Body of pancreas (tissue), 4 donors: ENCODE results near the gene DYRK3. TPM values are rescaled to one million over a fixed set of nuclear protein-coding genes. Genes with fewer than 3 reads are reported as not detected.

Source experiments
- ATAC-seq: fragments of 150-250 bp; one replicate; pipeline ENCODE4 v1.9.1; 2016
- DNase-seq, 4 donors: peaks; one replicate each; pipeline ENCODE4 v3.0.0-alpha.2; 2019
- H3K27ac ChIP-seq, 4 donors: fragments of 200-600 bp; sonication (generic); 1 replicate in 3 of 4; 2 replicates in 1 of 4; pipeline versions ENCODE4 v1.5.1 to v1.6.1; 2016 to 2019; ENCODE audit warnings: mild to moderate bottlenecking in 1 of 4, mixed read lengths in 1 of 4, moderate library complexity in 1 of 4
- H3K27me3 ChIP-seq, 2 donors: fragments of 200-600 bp; sonication (generic); one replicate each; pipeline ENCODE4 v1.6.0; 2016; ENCODE audit warnings: mild to moderate bottlenecking in 1 of 2
- H3K36me3 ChIP-seq, 2 donors: fragments of 200-600 bp; sonication (generic); replicated peaks in 1 of 2; 2 replicates each; pipeline ENCODE4 v1.5.1; 2016; ENCODE audit warnings: low read depth in 2 of 2; ENCODE audit not compliant: insufficient read depth in 1 of 2
- H3K4me1 ChIP-seq: fragments of 200-600 bp; sonication (generic); one replicate; pipeline ENCODE4 v1.6.0; 2016
- H3K4me3 ChIP-seq, 2 donors: fragments of 200-600 bp; sonication (generic); 1 replicate in 1 of 2; 2 replicates in 1 of 2; pipeline ENCODE4 v1.5.1; 2016 to 2019
- H3K9me3 ChIP-seq, 3 donors: fragments of 200-600 bp; sonication (generic); 1 replicate in 2 of 3; 2 replicates in 1 of 3; pipeline ENCODE4 v1.5.1; 2016
- CTCF ChIP-seq, 7 experiments: fragments of 450-650 bp in 4 of 7; fragments of 200-600 bp in 3 of 7; sonication (generic) in 3 of 7; IDR thresholded peaks; one replicate each; pipeline ENCODE4 v1.5.1; 2016 to 2019; ENCODE audit warnings: antibody characterized with exemption in 7 of 7
- POLR2A ChIP-seq, 3 donors: fragments of 450-650 bp; IDR thresholded peaks; one replicate each; pipeline ENCODE4 v1.6.1; 2016; ENCODE audit warnings: antibody characterized with exemption in 3 of 3, mild to moderate bottlenecking in 2 of 3
- WGBS, 2 donors: methylation state at CpG; one replicate each; pipeline ENCODE4 v1.1.5; 2017; 5-methylcytosine and 5-hydroxymethylcytosine counted together
- intact Hi-C: fragments of 100-400 bp; cut with DNase I; formaldehyde crosslinking; loops from one replicate; pipeline ENCODE4 v1.15.1; 2023
- total RNA-seq, 2 donors: library from RNA; depleted of rRNA; stranded (reverse); fragments of >200 nt; gene quantifications; one replicate each; pipeline ENCODE4 v1.1.0, GENCODE V29; 2016

Gene DYRK3
- total RNA-seq, 2 donors from 2014 or later, result 1.6 to 4.7 TPM

- Histone ChIP-seq H3K27me3 (no peaks in the 10 kb centered on the region), H3K4me1 (peaks cover 47% of the 10 kb centered on the region), H3K4me3 (no peak overlapping the region), H3K9me3 (no peaks in the 10 kb centered on the region), H3K36me3 (peaks cover 0 to 3% of the 10 kb centered on the region in 2 donors), H3K27ac (peak overlapping the region in 3 of 4 donors; percentile 57 to 76 (median 64))
- WGBS, 2 donors, result 76 to 90% methylated on average over 5 of the region's 5 CpGs
- ATAC-seq, result peak; percentile 56
- TF ChIP-seq CTCF (IDR thresholded peaks at IDR 0.05) (no peak), POLR2A (IDR thresholded peaks at IDR 0.05) (no peak)
- intact Hi-C loops, result no loop called here
- DNase-seq, result peak; percentile 25 to 63 (median 59)
Measured at GRCh38 chr1:206651958-206652890, 16.9 kb downstream of the DYRK3 start.

GRCh38 chr1:206653715-206654459, 18.6 kb downstream of the DYRK3 start:
- 61 to 75% methylated on average over 7 of the region's 7 CpGs for WGBS, 2 donors
- no peaks in the 10 kb centered on the region for H3K36me3 ChIP-seq
- no peaks in the 10 kb centered on the region for H3K9me3 ChIP-seq
- intact Hi-C loops, result no loop called here
- ATAC-seq, result peak; percentile 29
- no peak overlapping the region for H3K4me3 ChIP-seq
- peak overlapping the region in 3 of 4 donors; percentile 57 to 76 (median 64) for H3K27ac ChIP-seq
- peaks cover 55% of the 10 kb centered on the region for H3K4me1 ChIP-seq
- no peak for DNase-seq
- no peaks in the 10 kb centered on the region for H3K27me3 ChIP-seq
- TF ChIP-seq CTCF (IDR thresholded peaks at IDR 0.05) (no peak), POLR2A (IDR thresholded peaks at IDR 0.05) (no peak)

DNA sequence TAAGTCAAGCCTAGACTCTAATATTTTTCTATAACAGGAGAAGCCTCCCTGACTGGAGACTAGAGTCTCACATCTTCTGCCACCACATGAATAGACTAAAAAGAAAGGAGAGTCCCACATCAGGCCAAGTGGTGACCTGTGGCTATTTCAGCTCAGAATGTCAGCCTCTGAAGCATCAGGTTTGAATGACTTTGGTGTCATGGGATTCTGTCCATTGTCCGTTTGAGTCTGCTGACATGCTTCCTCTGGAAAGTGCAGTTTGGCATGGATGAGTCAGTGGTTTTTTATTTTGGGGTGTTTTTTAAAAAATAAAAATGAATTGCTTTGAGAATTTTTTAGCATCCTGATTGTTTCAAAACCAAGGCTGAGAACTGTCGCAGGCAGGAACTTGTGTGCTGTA, 19.5 kb downstream of the DYRK3 start:
- Histone ChIP-seq H3K27me3 (no peaks in the 10 kb centered on the region), H3K36me3 (no peaks in the 10 kb centered on the region), H3K4me1 (peaks cover 65% of the 10 kb centered on the region), H3K4me3 (no peak overlapping the region), H3K9me3 (no peaks in the 10 kb centered on the region), H3K27ac (peak overlapping the region in 3 of 4 donors; percentile 57 to 76 (median 64))
- ATAC-seq (no peak), DNase-seq (no peak)
- TF ChIP-seq POLR2A (IDR thresholded peaks at IDR 0.05) (no peak), CTCF (IDR thresholded peaks at IDR 0.05) (no peak)
- intact Hi-C loops, result no loop called here
- WGBS, 2 donors, result 70% methylated on average over 2 of the region's 2 CpGs

GRCh38 chr1:206655471-206655882, 20.1 kb downstream of the DYRK3 start:
- Histone ChIP-seq H3K36me3 (no peaks in the 10 kb centered on the region), H3K27me3 (no peaks in the 10 kb centered on the region), H3K27ac (peak overlapping the region in 3 of 4 donors; percentile 57 to 76 (median 64)), H3K4me1 (peaks cover 70% of the 10 kb centered on the region), H3K9me3 (no peaks in the 10 kb centered on the region), H3K4me3 (no peak overlapping the region)
- DNase-seq (peak; percentile 52 to 79 (median 70)), ATAC-seq (peak; percentile 39)
- WGBS, 2 donors, result 39 to 49% methylated on average over 4 of the region's 4 CpGs
- intact Hi-C loops, result no loop called here
- TF ChIP-seq CTCF (IDR thresholded peaks at IDR 0.05) (no peak), POLR2A (IDR thresholded peaks at IDR 0.05) (no peak)
